MCF 10A (cell line): ENCODE data around the gene CFAP65. TPM values are rescaled to one million over a fixed set of nuclear protein-coding genes. Genes with fewer than 3 reads are reported as not detected.

Experiments used
- BruUV-seq: library from RNA; stranded (reverse); fragments of 400-500 nt; replicated peaks from 2 replicates; lab custom pipeline; 2021; lab: Mats Ljungman, UMichigan
- CTCF ChIA-PET: fragments of 300-600 bp; sonication (Branson Sonifier 250); formaldehyde crosslinking; extraction: SDS; loops from one replicate; lab custom pipeline; 2021; ENCODE audit warnings: antibody characterized with exemption, inconsistent platforms; lab: Yijun Ruan, JAX
- POLR2A ChIA-PET: fragments of 300-600, 350-650 bp; sonication (Branson Sonifier 250); formaldehyde crosslinking; extraction: SDS; loops from one replicate; lab custom pipeline; 2020; ENCODE audit warnings: antibody characterized with exemption, inconsistent platforms; lab: Yijun Ruan, JAX
- DNase-seq: peaks from one replicate; pipeline ENCODE4 v3.0.0-alpha.2; 2018; ENCODE audit not compliant: unreplicated experiment
- H3K27ac Mint-ChIP-seq: one replicate; pipeline ENCODE4 v1.8.0; 2022; ENCODE audit warnings: mild to moderate bottlenecking, low read depth, mixed read lengths; ENCODE audit not compliant: unreplicated experiment
- H3K27me3 Mint-ChIP-seq: one replicate; pipeline ENCODE4 v1.8.0; 2022; ENCODE audit warnings: mixed read lengths; ENCODE audit not compliant: insufficient read depth, unreplicated experiment
- H3K36me3 Mint-ChIP-seq: one replicate; pipeline ENCODE4 v1.8.0; 2022; ENCODE audit warnings: mild to moderate bottlenecking, moderate library complexity, mixed read lengths; ENCODE audit not compliant: insufficient read depth, unreplicated experiment
- H3K4me1 Mint-ChIP-seq: one replicate; pipeline ENCODE4 v1.8.0; 2022; ENCODE audit warnings: mixed read lengths; ENCODE audit not compliant: insufficient read depth, unreplicated experiment
- H3K4me3 Mint-ChIP-seq: one replicate; pipeline ENCODE4 v1.8.0; 2022; ENCODE audit warnings: mild to moderate bottlenecking, moderate library complexity, mixed read lengths; ENCODE audit not compliant: unreplicated experiment
- H3K9me3 Mint-ChIP-seq: one replicate; pipeline ENCODE4 v1.8.0; 2022; ENCODE audit warnings: mixed read lengths; ENCODE audit not compliant: unreplicated experiment
- CTCF ChIP-seq: fragments of 200-600 bp; IDR thresholded peaks from one replicate; pipeline ENCODE4 v1.8.0; 2022; ENCODE audit warnings: antibody characterized with exemption, mild to moderate bottlenecking; ENCODE audit not compliant: unreplicated experiment
- intact Hi-C: fragments of 100-400 bp; cut with micrococcal nuclease; formaldehyde crosslinking; loops from 2 replicates; pipeline ENCODE4 v1.14.1; 2022
- total RNA-seq: library from RNA; stranded (reverse); gene quantifications from 2 replicates; pipeline ENCODE4 v1.2.3, GENCODE V29; 2022

The CFAP65 gene
- total RNA-seq, 1 experiment from 2014 or later = not detected

- H3K27ac Mint-ChIP-seq = no peak overlapping the region
- H3K36me3 Mint-ChIP-seq = no peaks in the 10 kb centered on the region
- H3K4me1 Mint-ChIP-seq = no peaks in the 10 kb centered on the region
- POLR2A ChIA-PET = interaction anchor here (0.7 kb wide), 1 partner anchor 37 kb away, joined by 3 read pairs; no protein-coding TSS in a partner anchor
- peaks cover 46% of the 10 kb centered on the region for H3K27me3 Mint-ChIP-seq
- CTCF ChIA-PET = interaction anchor here (0.5 to 14.0 kb wide), 18 partner anchors 9 to 290 kb away, joined by 3 to 178 read pairs (median 7); partner anchors contain the start of gene CFAP65
- no peak for TF ChIP-seq CTCF
- no peaks in the 10 kb centered on the region for H3K9me3 Mint-ChIP-seq
- DNase-seq = no peak
- intact Hi-C loops = no loop called here
- H3K4me3 Mint-ChIP-seq = no peak overlapping the region
- no TSS peak for BruUV-seq
Measured at GRCh38 chr2:219031005-219031738, 10.1 kb downstream of the CFAP65 start.

- Mint-ChIP-seq H3K36me3 (no peaks in the 10 kb centered on the region), H3K27ac (no peak overlapping the region), H3K27me3 (peaks cover 38% of the 10 kb centered on the region), H3K4me1 (no peaks in the 10 kb centered on the region), H3K9me3 (no peaks in the 10 kb centered on the region), H3K4me3 (no peak overlapping the region)
- no peak for DNase-seq
- ChIA-PET POLR2A (interaction anchor here (0.7 to 1.2 kb wide), 4 partner anchors 11 to 124 kb away, joined by 3 to 8 read pairs (median 4); partner anchors contain the start of gene CFAP65), CTCF (interaction anchor here (0.5 to 14.0 kb wide), 48 partner anchors 8 to 368 kb away, joined by 3 to 178 read pairs (median 6); partner anchors contain the start of gene CFAP65)
- TF ChIP-seq CTCF = no peak
- intact Hi-C loops = no loop called here
- BruUV-seq = no TSS peak
Measured at GRCh38 chr2:219030177-219030940, 11.0 kb downstream of the CFAP65 start.

- TF ChIP-seq CTCF = peak; percentile 95
- intact Hi-C loops = loop anchor here (1.0 kb wide), 3 partner anchors 33 to 126 kb away; no protein-coding TSS in a partner anchor
- peaks cover 32% of the 10 kb centered on the region for H3K27me3 Mint-ChIP-seq
- no peaks in the 10 kb centered on the region for H3K9me3 Mint-ChIP-seq
- H3K4me3 Mint-ChIP-seq = no peak overlapping the region
- peak; percentile 80 for DNase-seq
- H3K4me1 Mint-ChIP-seq = no peaks in the 10 kb centered on the region
- POLR2A ChIA-PET = interaction anchor here (1.0 to 1.2 kb wide), 3 partner anchors 11 to 125 kb away, joined by 4 to 8 read pairs (median 4); partner anchors contain the start of gene CFAP65
- no peak overlapping the region for H3K27ac Mint-ChIP-seq
- no TSS peak for BruUV-seq
- CTCF ChIA-PET = interaction anchor here (0.6 to 14.0 kb wide), 49 partner anchors 8 to 369 kb away, joined by 3 to 178 read pairs (median 6); partner anchors contain the start of gene CFAP65
- peaks cover 4% of the 10 kb centered on the region for H3K36me3 Mint-ChIP-seq
Measured at GRCh38 chr2:219029829-219030165, 11.5 kb downstream of the CFAP65 start.
